ENCODE measurements around the gene POC1A. TPM values are rescaled to one million over a fixed set of nuclear protein-coding genes. Genes with fewer than 3 reads are reported as not detected.

Gene POC1A
- polyA plus RNA-seq, 1 donor from 2014 or later, result 1.3 TPM

DNA sequence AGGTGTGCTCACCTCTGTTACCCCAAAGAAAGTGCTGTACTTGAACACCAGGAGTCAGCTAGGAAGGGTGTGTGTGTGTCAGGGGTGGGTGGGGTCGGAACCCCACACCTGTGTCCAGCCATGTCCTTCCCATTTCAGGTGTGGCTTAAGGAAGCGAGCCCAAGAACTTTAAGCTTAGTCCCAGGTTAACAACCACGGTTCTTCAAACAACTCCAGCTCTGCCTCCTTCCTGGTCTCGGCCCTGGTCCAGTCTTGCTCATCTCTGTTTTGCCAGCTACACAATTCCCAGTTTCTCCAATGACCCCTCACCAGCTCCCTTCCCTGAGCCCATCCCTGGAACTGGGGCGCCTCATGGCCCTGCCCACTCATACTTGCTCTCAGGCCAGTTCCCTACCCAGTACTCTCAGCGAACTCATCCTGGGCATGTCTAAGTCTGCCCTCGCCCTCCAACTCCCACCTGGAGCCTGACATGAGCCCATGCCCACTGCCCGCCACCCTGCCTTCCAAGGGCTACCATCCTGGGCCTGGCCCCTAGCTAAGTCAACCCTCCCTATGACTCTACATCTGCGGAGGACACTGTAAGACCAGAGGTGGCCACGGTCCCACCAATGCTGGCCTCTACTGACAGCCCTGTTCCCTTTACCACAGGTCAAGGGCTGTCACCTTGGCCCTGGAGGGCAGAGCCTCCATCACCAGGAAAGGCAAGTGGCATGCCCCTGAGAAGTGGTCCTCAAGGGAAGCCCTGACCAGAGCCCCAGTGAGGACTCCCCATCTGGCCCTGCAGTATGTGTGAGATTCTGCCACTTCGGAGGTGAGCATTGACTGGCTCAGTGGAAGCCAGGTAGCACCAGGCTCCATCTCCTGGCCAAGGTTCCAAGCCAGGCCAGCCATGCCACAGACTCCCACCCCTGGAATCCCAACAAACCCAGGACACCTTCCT lies 9.2 kb downstream of the POC1A start:
- no peak overlapping the region for H3K4me3 ChIP-seq (ENCODE audit: low read length)
- no peaks in the 10 kb centered on the region for H3K9me3 ChIP-seq (ENCODE audit: low read length)
- no peaks in the 10 kb centered on the region for H3K9me2 ChIP-seq (ENCODE audit: insufficient read depth, low read length)
- no peaks in the 10 kb centered on the region for H3K27me3 ChIP-seq (ENCODE audit: insufficient read depth, low read depth, low read length)
- no peak overlapping the region for H3K27ac ChIP-seq (ENCODE audit: low read length)
- no peak overlapping the region for H2AFZ ChIP-seq (ENCODE audit: low read depth, low read length)
- H3K9ac ChIP-seq (ENCODE audit: low read length), result no peak overlapping the region
- H4K20me1 ChIP-seq (ENCODE audit: insufficient read depth), result no peaks in the 10 kb centered on the region
- H3F3A ChIP-seq (ENCODE audit: insufficient read depth, low read length, poor library complexity, severe bottlenecking), result no peaks in the 10 kb centered on the region
- no peak for TF ChIP-seq MXI1 (conservative IDR thresholded peaks at IDR 0.05; ENCODE audit: poor library complexity, severe bottlenecking)
- TF ChIP-seq, protein P1, sequence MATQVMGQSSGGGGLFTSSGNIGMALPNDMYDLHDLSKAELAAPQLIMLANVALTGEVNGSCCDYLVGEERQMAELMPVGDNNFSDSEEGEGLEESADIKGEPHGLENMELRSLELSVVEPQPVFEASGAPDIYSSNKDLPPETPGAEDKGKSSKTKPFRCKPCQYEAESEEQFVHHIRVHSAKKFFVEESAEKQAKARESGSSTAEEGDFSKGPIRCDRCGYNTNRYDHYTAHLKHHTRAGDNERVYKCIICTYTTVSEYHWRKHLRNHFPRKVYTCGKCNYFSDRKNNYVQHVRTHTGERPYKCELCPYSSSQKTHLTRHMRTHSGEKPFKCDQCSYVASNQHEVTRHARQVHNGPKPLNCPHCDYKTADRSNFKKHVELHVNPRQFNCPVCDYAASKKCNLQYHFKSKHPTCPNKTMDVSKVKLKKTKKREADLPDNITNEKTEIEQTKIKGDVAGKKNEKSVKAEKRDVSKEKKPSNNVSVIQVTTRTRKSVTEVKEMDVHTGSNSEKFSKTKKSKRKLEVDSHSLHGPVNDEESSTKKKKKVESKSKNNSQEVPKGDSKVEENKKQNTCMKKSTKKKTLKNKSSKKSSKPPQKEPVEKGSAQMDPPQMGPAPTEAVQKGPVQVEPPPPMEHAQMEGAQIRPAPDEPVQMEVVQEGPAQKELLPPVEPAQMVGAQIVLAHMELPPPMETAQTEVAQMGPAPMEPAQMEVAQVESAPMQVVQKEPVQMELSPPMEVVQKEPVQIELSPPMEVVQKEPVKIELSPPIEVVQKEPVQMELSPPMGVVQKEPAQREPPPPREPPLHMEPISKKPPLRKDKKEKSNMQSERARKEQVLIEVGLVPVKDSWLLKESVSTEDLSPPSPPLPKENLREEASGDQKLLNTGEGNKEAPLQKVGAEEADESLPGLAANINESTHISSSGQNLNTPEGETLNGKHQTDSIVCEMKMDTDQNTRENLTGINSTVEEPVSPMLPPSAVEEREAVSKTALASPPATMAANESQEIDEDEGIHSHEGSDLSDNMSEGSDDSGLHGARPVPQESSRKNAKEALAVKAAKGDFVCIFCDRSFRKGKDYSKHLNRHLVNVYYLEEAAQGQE (IDR thresholded peaks at IDR 0.05; ENCODE audit: borderline replicate concordance), result no peak
- TF ChIP-seq EP300 (conservative IDR thresholded peaks at IDR 0.05; ENCODE audit: poor library complexity, severe bottlenecking), result no peak
- no peak for TF ChIP-seq POLR2AphosphoS5 (IDR thresholded peaks at IDR 0.05)
- no peak for TF ChIP-seq SMC3 (conservative IDR thresholded peaks at IDR 0.05; ENCODE audit: poor library complexity)
- no peak for TF ChIP-seq EZH2 (IDR thresholded peaks at IDR 0.05; ENCODE audit: borderline replicate concordance, insufficient read depth, low read length, poor library complexity, severe bottlenecking)
- no peak for TF ChIP-seq TAF1 (IDR thresholded peaks at IDR 0.05; ENCODE audit: low read depth)
- TF ChIP-seq, protein P2, sequence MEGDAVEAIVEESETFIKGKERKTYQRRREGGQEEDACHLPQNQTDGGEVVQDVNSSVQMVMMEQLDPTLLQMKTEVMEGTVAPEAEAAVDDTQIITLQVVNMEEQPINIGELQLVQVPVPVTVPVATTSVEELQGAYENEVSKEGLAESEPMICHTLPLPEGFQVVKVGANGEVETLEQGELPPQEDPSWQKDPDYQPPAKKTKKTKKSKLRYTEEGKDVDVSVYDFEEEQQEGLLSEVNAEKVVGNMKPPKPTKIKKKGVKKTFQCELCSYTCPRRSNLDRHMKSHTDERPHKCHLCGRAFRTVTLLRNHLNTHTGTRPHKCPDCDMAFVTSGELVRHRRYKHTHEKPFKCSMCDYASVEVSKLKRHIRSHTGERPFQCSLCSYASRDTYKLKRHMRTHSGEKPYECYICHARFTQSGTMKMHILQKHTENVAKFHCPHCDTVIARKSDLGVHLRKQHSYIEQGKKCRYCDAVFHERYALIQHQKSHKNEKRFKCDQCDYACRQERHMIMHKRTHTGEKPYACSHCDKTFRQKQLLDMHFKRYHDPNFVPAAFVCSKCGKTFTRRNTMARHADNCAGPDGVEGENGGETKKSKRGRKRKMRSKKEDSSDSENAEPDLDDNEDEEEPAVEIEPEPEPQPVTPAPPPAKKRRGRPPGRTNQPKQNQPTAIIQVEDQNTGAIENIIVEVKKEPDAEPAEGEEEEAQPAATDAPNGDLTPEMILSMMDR (IDR thresholded peaks at IDR 0.05; ENCODE audit: poor library complexity, severe bottlenecking), result no peak
- no peak for TF ChIP-seq RAD21 (conservative IDR thresholded peaks at IDR 0.05)
- H3K79me2 ChIP-seq (replicated peaks; ENCODE audit: insufficient read depth, low read length), result no peaks in the 10 kb centered on the region
- no peaks in the 10 kb centered on the region for H3K36me3 ChIP-seq (ENCODE audit: insufficient read depth, low read length)
- no peak overlapping the region for H3K4me2 ChIP-seq (ENCODE audit: low read length)

DNA sequence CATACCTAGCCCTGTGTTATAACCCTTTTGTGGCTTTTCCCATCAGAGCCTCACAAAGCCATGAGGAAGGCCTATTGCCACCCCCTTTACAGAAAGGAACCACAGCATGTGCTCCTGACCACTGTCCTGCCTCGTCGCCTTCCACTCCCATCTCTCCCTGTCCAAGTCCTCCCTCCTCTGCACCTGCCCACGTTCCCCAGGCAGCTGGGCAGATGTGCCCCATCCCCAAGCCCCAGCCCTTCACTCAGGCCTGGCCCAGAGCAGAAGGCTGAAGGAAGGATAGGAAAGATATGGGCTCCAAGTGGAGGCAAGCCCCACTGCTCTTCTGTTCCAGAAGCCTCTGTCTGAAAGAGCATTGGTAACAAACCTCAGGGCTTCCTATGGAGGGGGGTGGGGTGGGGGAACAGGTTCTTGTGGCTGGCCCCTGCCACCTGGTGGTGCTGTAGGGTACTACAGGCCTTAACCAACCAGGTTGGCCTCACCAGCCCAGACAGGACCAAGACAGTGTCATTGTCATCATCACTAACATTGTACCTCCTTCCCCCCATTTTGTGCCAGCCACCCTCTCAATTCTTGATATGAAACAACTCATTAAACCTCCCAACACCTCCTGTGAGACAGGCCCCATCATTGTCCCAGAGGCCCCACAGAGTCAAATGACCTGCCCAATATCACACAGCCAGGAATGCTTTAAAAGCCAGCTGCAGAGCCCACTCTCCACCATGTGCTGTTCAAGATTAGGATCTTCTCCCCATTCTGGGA lies 10.0 kb downstream of the POC1A start:
- Histone ChIP-seq H3K9me3 (ENCODE audit: low read length) (no peaks in the 10 kb centered on the region), H3K79me2 (replicated peaks; ENCODE audit: insufficient read depth, low read length) (no peaks in the 10 kb centered on the region), H3K4me2 (ENCODE audit: low read length) (no peak overlapping the region), H4K20me1 (ENCODE audit: insufficient read depth) (no peaks in the 10 kb centered on the region), H3K4me3 (ENCODE audit: low read length) (no peak overlapping the region), H3K9me2 (ENCODE audit: insufficient read depth, low read length) (no peaks in the 10 kb centered on the region), H3F3A (ENCODE audit: insufficient read depth, low read length, poor library complexity, severe bottlenecking) (no peaks in the 10 kb centered on the region), H3K9ac (ENCODE audit: low read length) (peak overlapping the region; percentile 58), H3K27ac (ENCODE audit: low read length) (peak overlapping the region; percentile 50), H3K36me3 (ENCODE audit: insufficient read depth, low read length) (no peaks in the 10 kb centered on the region), H3K27me3 (ENCODE audit: insufficient read depth, low read depth, low read length) (no peaks in the 10 kb centered on the region), H2AFZ (ENCODE audit: low read depth, low read length) (peak overlapping the region; percentile 71)
- TF ChIP-seq MXI1 (conservative IDR thresholded peaks at IDR 0.05; ENCODE audit: poor library complexity, severe bottlenecking), result no peak
- peak; percentile 100 for TF ChIP-seq SMC3 (conservative IDR thresholded peaks at IDR 0.05; ENCODE audit: poor library complexity)
- peak; percentile 25 for TF ChIP-seq EP300 (conservative IDR thresholded peaks at IDR 0.05; ENCODE audit: poor library complexity, severe bottlenecking)
- no peak for TF ChIP-seq POLR2AphosphoS5 (IDR thresholded peaks at IDR 0.05)
- TF ChIP-seq RAD21 (conservative IDR thresholded peaks at IDR 0.05), result peak; percentile 98
- TF ChIP-seq, protein P1 (IDR thresholded peaks at IDR 0.05; ENCODE audit: borderline replicate concordance), result peak; percentile 46
- no peak for TF ChIP-seq EZH2 (IDR thresholded peaks at IDR 0.05; ENCODE audit: borderline replicate concordance, insufficient read depth, low read length, poor library complexity, severe bottlenecking)
- TF ChIP-seq, protein P2 (IDR thresholded peaks at IDR 0.05; ENCODE audit: poor library complexity, severe bottlenecking), result peak; percentile 98
- TF ChIP-seq TAF1 (IDR thresholded peaks at IDR 0.05; ENCODE audit: low read depth), result peak; percentile 37

All from neural cell (in vitro differentiated cells).